Vagina (tissue), 2 donors: ENCODE measurements around the gene SETBP1. TPM values are rescaled to one million over a fixed set of nuclear protein-coding genes. Genes with fewer than 3 reads are reported as not detected.

Experiments
- DNase-seq, 2 donors: peaks; one replicate each; pipeline ENCODE4 v3.0.0-alpha.2; 2017; ENCODE audit errors: extremely low spot score in 2 of 2
- H3K27ac ChIP-seq: fragments of 200-600 bp; sonication (generic); one replicate; pipeline ENCODE4 v1.5.1; 2019
- H3K27me3 ChIP-seq: fragments of 200-600 bp; sonication (generic); one replicate; pipeline ENCODE4 v1.5.1; 2019
- H3K36me3 ChIP-seq, 2 donors: fragments of 200-600 bp; sonication (generic); one replicate each; pipeline ENCODE4 v1.5.1; 2017 to 2019
- H3K4me1 ChIP-seq: fragments of 200-600 bp; sonication (generic); one replicate; pipeline ENCODE4 v1.5.1; 2019
- H3K4me3 ChIP-seq, 2 donors: fragments of 200-600 bp; sonication (generic); 1 replicate in 1 of 2; 2 replicates in 1 of 2; pipeline ENCODE4 v1.5.1; 2016 to 2019
- H3K9me3 ChIP-seq: fragments of 200-600 bp; sonication (generic); one replicate; pipeline ENCODE4 v1.5.1; 2019
- POLR2A ChIP-seq, 2 donors: fragments of 450-650 bp; IDR thresholded peaks; one replicate each; pipeline ENCODE4 v1.6.1; 2017; ENCODE audit warnings: antibody characterized with exemption in 2 of 2, mild to moderate bottlenecking in 2 of 2, moderate library complexity in 2 of 2
- POLR2AphosphoS5 ChIP-seq, 2 donors: sonication (generic); formaldehyde crosslinking; IDR thresholded peaks; one replicate each; pipeline ENCODE4 v1.9.0; 2017; ENCODE audit warnings: antibody characterized with exemption in 2 of 2, mild to moderate bottlenecking in 2 of 2, low read depth in 1 of 2; ENCODE audit not compliant: insufficient read depth in 1 of 2
- intact Hi-C: fragments of 100-400 bp; cut with DNase I; formaldehyde crosslinking; loops from one replicate; pipeline ENCODE4 v1.15.1; 2023
- total RNA-seq: library from RNA; depleted of rRNA; stranded (reverse); fragments of >200 nt; gene quantifications from one replicate; pipeline ENCODE4 v1.2.3, GENCODE V29; 2016
- TF ChIP-seq, protein P1 (sequence below), 3 experiments: fragments of 450-650 bp in 2 of 3; fragments of 200-600 bp in 1 of 3; sonication (generic) in 1 of 3; IDR thresholded peaks; one replicate each; pipeline ENCODE4 v1.5.1; 2017 to 2019; ENCODE audit warnings: antibody characterized with exemption in 3 of 3, mild to moderate bottlenecking in 2 of 3, moderate library complexity in 2 of 3

Gene SETBP1
- total RNA-seq, 1 donor from 2014 or later, result 38.1 TPM

DNA sequence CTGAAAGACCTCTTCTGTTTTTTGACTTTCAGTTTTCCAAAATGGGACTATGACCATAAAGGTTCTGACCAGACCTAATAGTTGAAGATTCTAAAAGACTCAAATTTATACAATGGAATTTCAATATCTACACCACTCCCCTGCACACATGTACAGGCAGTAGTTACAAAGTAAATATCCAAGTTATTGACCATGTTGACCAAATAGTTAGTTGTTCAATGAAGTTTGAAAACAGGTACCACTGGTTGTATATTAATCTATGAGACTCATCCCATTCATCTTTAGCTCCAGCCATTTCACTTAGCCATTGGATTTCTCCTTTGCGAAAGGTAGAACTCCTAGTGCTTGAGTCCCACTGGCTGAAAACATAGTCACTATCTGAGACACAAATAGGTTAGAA lies 277.4 kb downstream of the SETBP1 start:
- no peaks in the 10 kb centered on the region for H3K36me3 ChIP-seq
- intact Hi-C loops, result no loop called here
- no peak overlapping the region for H3K27ac ChIP-seq
- H3K9me3 ChIP-seq, result no peaks in the 10 kb centered on the region
- H3K4me3 ChIP-seq, result no peak overlapping the region
- DNase-seq, result no peak
- no peaks in the 10 kb centered on the region for H3K27me3 ChIP-seq
- TF ChIP-seq POLR2AphosphoS5 (IDR thresholded peaks at IDR 0.05; ENCODE audit: insufficient read depth in 1 of 2, low read depth in 1 of 2), result no peak
- TF ChIP-seq, protein P1, sequence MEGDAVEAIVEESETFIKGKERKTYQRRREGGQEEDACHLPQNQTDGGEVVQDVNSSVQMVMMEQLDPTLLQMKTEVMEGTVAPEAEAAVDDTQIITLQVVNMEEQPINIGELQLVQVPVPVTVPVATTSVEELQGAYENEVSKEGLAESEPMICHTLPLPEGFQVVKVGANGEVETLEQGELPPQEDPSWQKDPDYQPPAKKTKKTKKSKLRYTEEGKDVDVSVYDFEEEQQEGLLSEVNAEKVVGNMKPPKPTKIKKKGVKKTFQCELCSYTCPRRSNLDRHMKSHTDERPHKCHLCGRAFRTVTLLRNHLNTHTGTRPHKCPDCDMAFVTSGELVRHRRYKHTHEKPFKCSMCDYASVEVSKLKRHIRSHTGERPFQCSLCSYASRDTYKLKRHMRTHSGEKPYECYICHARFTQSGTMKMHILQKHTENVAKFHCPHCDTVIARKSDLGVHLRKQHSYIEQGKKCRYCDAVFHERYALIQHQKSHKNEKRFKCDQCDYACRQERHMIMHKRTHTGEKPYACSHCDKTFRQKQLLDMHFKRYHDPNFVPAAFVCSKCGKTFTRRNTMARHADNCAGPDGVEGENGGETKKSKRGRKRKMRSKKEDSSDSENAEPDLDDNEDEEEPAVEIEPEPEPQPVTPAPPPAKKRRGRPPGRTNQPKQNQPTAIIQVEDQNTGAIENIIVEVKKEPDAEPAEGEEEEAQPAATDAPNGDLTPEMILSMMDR (IDR thresholded peaks at IDR 0.05), result no peak
- no peak for TF ChIP-seq POLR2A (IDR thresholded peaks at IDR 0.05)
- H3K4me1 ChIP-seq, result peaks cover 13% of the 10 kb centered on the region

DNA sequence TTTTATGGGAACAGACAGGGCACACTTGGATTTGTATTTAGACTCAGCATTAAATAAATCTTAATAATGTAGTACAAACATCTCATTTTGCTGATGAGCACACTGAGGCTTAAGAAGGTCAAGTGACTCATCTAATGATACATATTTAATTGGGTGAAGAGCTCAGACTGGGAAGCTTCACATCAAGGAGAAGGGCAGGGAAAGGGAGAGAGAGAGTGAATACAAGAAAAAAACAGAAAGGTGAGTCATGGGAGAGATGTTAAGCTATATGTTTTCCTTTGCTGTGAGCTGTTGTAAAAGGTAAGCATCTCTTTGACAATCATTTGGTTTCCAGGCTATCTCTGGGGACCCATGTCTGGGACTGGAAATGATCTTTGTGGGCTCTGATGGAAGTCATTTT lies 277.8 kb downstream of the SETBP1 start:
- no peaks in the 10 kb centered on the region for H3K9me3 ChIP-seq
- no peak for TF ChIP-seq POLR2AphosphoS5 (IDR thresholded peaks at IDR 0.05; ENCODE audit: insufficient read depth in 1 of 2, low read depth in 1 of 2)
- TF ChIP-seq, protein P1 (IDR thresholded peaks at IDR 0.05), result no peak
- no peak for TF ChIP-seq POLR2A (IDR thresholded peaks at IDR 0.05)
- no peaks in the 10 kb centered on the region for H3K36me3 ChIP-seq
- no peak overlapping the region for H3K27ac ChIP-seq
- intact Hi-C loops, result no loop called here
- H3K27me3 ChIP-seq, result no peaks in the 10 kb centered on the region
- H3K4me1 ChIP-seq, result peaks cover 13% of the 10 kb centered on the region
- no peak overlapping the region for H3K4me3 ChIP-seq
- DNase-seq, result no peak

DNA sequence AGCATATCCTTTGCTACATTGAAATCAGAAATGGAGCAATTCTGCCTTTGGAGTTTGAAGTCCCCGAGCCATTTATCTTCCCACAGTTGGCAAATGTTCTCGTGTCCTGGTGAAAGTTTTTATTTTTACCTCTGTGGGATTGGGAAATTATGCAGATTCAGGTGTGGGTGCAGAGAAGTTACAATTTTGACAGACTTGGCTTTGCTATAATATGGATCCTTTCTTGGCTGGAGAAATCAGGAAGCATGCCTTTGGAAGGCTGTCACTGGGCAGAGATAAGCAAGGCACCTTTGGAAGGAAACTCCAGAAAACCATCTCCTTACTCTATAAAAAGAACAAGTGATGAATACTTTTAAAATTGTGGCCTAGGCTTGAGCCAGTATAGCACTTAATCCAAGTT lies 278.3 kb downstream of the SETBP1 start:
- no peaks in the 10 kb centered on the region for H3K9me3 ChIP-seq
- H3K4me3 ChIP-seq, result no peak overlapping the region
- no peak overlapping the region for H3K27ac ChIP-seq
- TF ChIP-seq POLR2A (IDR thresholded peaks at IDR 0.05) (no peak), POLR2AphosphoS5 (IDR thresholded peaks at IDR 0.05; ENCODE audit: insufficient read depth in 1 of 2, low read depth in 1 of 2) (no peak)
- TF ChIP-seq, protein P1 (IDR thresholded peaks at IDR 0.05), result no peak
- DNase-seq, result no peak
- intact Hi-C loops, result no loop called here
- H3K27me3 ChIP-seq, result no peaks in the 10 kb centered on the region
- H3K4me1 ChIP-seq, result peaks cover 13% of the 10 kb centered on the region
- no peaks in the 10 kb centered on the region for H3K36me3 ChIP-seq

DNA sequence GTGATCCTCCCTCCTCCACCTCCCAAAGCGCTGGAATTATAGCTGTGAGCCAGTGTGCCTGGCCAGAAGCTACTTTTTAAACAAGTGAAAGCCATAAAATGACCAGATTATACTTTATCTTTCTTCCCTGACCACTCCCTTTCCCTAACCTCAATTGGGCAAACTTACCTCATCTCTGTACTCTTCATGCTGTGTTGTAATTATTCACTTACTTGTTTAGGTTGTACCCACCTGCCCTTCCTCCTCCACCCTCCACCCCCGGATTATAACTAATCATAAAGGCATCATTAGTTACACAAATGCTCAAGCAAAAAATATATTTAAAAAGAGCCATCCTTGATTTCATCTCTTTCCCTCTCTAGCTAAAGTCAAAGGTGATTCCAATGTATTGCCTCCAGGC lies 279.9 kb downstream of the SETBP1 start:
- peaks cover 13% of the 10 kb centered on the region for H3K4me1 ChIP-seq
- no peaks in the 10 kb centered on the region for H3K36me3 ChIP-seq
- TF ChIP-seq POLR2A (IDR thresholded peaks at IDR 0.05) (no peak), POLR2AphosphoS5 (IDR thresholded peaks at IDR 0.05; ENCODE audit: insufficient read depth in 1 of 2, low read depth in 1 of 2) (no peak)
- TF ChIP-seq, protein P1 (IDR thresholded peaks at IDR 0.05), result no peak
- H3K9me3 ChIP-seq, result no peaks in the 10 kb centered on the region
- H3K27me3 ChIP-seq, result no peaks in the 10 kb centered on the region
- DNase-seq, result no peak
- intact Hi-C loops, result no loop called here
- no peak overlapping the region for H3K4me3 ChIP-seq
- no peak overlapping the region for H3K27ac ChIP-seq

DNA sequence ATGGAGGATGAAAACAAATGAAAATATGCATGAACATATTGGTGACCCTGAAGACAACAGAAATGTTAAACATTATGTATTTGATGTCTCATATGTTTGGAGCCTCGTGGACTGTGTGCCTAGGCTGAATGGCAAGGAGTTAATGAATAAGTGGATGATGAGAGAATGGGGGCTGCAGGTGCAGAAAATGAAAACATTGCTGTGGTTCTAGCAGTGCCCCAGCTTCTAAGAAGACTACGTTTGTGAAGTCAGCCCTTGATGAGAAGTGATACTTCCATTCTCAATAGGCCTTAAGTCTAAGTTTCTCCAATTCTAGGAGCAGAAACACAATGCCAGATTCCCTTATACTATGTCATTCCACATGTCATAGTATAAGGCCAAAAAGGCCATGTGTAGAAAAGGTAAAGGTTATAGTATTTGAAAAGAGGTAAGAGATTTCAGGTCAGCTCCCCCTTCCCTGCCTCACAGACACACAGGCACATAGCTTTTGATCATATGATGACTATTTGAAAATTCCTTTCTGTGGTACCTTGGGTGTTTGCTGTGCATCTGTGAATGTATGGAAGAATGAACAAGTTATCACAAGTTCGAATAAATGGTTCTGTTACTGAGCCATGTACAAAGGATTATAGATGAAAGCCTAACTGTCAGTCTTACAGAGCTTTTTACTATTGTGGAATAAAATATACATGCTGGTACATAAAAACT lies 280.8 kb downstream of the SETBP1 start:
- Histone ChIP-seq H3K27ac (no peak overlapping the region), H3K4me3 (no peak overlapping the region), H3K9me3 (no peaks in the 10 kb centered on the region), H3K4me1 (peaks cover 13% of the 10 kb centered on the region), H3K36me3 (no peaks in the 10 kb centered on the region), H3K27me3 (no peaks in the 10 kb centered on the region)
- DNase-seq, result peak in 1 of 2 donors; percentile 7
- TF ChIP-seq POLR2A (IDR thresholded peaks at IDR 0.05), result no peak
- TF ChIP-seq, protein P1 (IDR thresholded peaks at IDR 0.05), result no peak
- no peak for TF ChIP-seq POLR2AphosphoS5 (IDR thresholded peaks at IDR 0.05; ENCODE audit: insufficient read depth in 1 of 2, low read depth in 1 of 2)
- intact Hi-C loops, result no loop called here
